T47D (cell line): ENCODE measurements around the gene AGAP1.

Experiments
- DNase-seq, 2 experiments: peaks; one replicate each; pipeline versions ENCODE4 v3.0.0 to v3.0.0-alpha.2; 2011 to 2012; ENCODE audit warnings: low read depth in 1 of 2, low spot score in 1 of 2
- JUND ChIP-seq: IDR thresholded peaks from 2 replicates; pipeline ENCODE4 v1.6.1; 2012; ENCODE audit warnings: low read depth
- in situ Hi-C: cut with HindIII; loops from 2 replicates; pipeline ENCODE4 v1.10.0; 2016; ENCODE audit warnings: low sequenced_read_pairs, low pct_unique_long_range_greater_than_20kb

Gene AGAP1

DNA sequence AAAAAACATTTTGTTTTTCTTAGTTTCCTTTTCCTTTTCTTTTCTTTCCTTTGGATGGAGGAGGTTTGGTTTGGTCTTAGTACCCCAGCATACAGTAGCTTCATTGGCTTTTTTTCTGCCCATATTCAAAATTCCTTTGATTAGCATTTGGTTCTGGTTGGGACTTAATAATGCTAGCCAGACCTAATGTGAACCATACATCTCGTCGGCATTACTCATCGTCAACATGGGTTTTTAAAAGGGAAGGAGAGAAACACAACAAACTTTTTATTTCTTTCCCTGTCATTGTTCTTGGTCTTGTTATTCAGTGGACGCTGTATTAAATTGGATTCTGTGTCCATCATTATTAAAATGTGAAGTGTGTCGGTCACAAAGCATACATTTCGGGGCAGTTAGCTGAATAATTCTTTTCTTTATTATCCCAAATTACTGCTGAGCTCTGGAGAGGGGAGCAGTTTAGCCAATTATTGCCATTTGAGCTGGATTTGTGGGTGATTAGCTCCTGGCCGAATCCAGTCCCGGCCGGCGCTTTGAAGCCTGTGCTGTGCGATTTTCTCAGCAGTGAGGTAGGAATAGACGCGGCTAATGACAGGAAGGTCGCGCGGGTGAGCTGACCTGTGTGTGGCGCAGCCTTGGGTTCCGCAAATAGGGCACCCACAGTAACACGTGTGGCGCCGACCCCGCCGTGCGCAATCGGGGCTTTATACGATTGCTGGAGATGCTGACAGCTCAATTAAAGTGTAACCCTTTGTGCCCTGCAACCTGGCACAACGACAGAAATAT, 371.1 kb downstream of the AGAP1 start:
- DNase-seq = no peak
- TF ChIP-seq JUND = no peak
- in situ Hi-C loops = no loop called here

DNA sequence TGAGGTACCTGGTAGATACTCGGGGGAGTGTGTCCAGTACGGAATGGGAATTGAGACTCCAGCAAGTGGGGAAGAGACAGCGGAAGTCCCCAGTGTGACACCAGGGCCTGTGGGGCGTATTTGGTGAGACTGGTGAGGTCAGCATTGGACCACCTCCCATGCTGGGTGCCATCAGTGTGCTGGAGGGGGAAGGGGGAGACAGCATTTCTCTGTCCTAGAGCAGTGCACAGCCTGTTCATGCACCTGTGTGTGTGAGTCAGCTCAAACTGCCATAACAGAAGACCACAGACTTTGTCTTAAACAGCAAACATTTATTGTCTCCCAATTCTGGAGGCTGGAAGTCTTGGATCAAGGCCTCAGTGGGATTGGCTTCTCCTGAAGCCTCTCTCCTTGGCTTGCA, 372.5 kb downstream of the AGAP1 start:
- no peak for TF ChIP-seq JUND
- DNase-seq = no peak
- in situ Hi-C loops = no loop called here

- no peak for TF ChIP-seq JUND
- DNase-seq = no peak
- in situ Hi-C loops = no loop called here
Observed at GRCh38 chr2:235868224-235868623, 374.4 kb downstream of the AGAP1 start.

DNA sequence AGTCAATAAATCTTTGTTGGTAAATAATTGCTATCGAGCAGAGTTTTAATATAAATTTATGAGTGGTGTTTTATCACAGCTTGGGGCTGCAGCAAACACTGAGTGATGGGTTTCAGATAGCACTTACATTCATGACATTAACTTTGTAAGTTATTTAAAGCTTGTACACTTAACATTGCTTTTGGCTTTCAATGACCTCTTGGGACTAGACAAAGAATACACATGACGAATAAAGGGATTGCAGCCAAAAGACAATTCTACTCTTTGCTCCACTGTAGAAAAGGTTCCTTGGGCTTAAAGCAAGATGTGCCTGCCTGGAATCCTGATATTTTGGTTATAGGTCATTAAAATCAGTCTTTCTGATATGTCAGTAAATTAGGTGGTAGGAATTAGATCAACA, 374.8 kb downstream of the AGAP1 start:
- in situ Hi-C loops = no loop called here
- TF ChIP-seq JUND = no peak
- DNase-seq = no peak

GRCh38 chr2:235870515-235870914, 376.7 kb downstream of the AGAP1 start:
- in situ Hi-C loops = no loop called here
- DNase-seq = no peak
- TF ChIP-seq JUND = no peak

DNA sequence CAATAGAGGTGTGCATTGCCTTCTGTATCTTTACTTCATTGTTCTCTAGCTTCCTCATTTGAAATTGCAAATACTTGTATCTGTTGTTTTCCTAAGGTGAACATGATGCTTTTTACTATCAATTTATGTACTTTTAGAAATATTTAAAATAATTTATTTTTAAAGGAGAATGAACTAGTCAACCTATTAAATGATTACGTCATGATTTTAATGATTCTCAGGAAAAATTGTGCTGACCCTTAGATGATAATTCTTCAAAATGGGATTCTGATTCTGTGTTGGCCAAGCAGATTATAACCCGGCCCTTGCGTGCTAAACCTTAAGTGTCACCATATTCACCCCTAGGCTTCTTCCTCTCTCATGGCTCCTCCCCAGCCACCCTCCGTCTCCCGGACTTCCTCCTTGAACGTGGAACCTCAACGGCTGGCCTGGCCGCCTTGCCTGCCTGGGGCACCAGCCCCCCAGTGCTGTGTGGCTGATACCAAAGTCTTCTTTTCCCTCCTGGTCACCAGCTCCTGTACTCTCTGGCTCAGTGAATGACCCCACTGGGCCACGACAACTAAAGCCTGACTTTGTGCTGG, 382.3 kb downstream of the AGAP1 start:
- TF ChIP-seq JUND = no peak
- in situ Hi-C loops = no loop called here
- no peak for DNase-seq

GRCh38 chr2:235877275-235877802, 383.5 kb downstream of the AGAP1 start:
- no peak for TF ChIP-seq JUND
- DNase-seq = no peak
- in situ Hi-C loops = no loop called here

GRCh38 chr2:235879116-235879515, 385.3 kb downstream of the AGAP1 start:
- no peak for TF ChIP-seq JUND
- DNase-seq = peak in 1 of 2 experiments; percentile 18
- in situ Hi-C loops = no loop called here

- in situ Hi-C loops = no loop called here
- TF ChIP-seq JUND = no peak
Observed at GRCh38 chr2:235883675-235884074, 389.8 kb downstream of the AGAP1 start.

DNA sequence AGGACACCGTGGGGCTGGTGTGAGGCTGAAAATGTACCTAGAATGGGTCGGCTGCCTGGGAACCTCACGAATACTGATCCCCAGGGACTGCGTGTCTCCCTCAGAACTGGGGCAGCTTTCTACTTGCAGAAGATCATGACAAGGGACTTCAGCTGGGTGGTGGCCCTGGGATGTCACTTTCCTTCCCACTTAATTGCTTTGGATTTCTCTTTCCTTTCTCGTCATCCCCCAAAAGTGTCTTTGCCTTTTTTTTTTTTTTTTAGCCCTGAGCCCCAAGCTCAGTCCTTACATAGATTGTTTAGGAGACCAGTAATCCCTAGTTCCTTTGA, 395.4 kb downstream of the AGAP1 start:
- no peak for DNase-seq
- no peak for TF ChIP-seq JUND
- in situ Hi-C loops = no loop called here

More at GRCh38 chr2:235883675-235884074, 389.8 kb downstream of the AGAP1 start:
- no peak for DNase-seq

- no peak for TF ChIP-seq JUND
- in situ Hi-C loops = no loop called here
- no peak for DNase-seq
Observed at GRCh38 chr2:235893129-235893698, 399.4 kb downstream of the AGAP1 start.

- no peak for DNase-seq
- TF ChIP-seq JUND = no peak
- in situ Hi-C loops = no loop called here
Observed at GRCh38 chr2:235894839-235895238, 401.0 kb downstream of the AGAP1 start.

DNA sequence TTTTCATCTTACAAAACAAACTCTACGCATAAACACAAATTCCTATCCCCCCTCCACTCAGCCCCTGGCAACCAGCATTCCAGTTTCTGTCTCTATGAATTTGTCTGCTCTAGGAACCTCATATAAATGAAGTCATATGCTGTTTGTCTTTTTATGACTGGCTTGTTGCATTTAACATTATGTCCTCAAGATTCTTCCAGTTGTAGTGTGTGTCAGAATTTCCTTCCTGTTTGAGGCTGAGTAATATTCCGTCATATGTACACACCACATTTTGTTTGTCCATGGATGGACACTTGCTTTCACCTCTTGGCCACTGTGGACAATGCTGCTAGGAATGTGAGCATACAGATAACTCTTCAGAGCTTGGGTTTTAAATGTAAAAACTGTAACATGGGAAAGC, 402.2 kb downstream of the AGAP1 start:
- in situ Hi-C loops = no loop called here
- no peak for TF ChIP-seq JUND
- no peak for DNase-seq
